CD14-positive monocyte (primary cell): ENCODE data around the gene ZSCAN29. TPM values are rescaled to one million over a fixed set of nuclear protein-coding genes. Genes with fewer than 3 reads are reported as not detected.
A peak's percentile ranks its signal among the peaks of the same experiment; 100 is the strongest.

Experiments used
- DNase-seq, 3 donors: peaks; one replicate each; pipeline ENCODE4 v3.0.0-alpha.2; 2011 to 2022
- H2AFZ ChIP-seq: 2 replicates; pipeline ENCODE4 v1.6.0; 2012; ENCODE audit warnings: mild to moderate bottlenecking, low read depth, low read length, inconsistent platforms; ENCODE audit not compliant: insufficient read depth, poor library complexity, severe bottlenecking
- H3K27ac ChIP-seq, 2 donors: 1 replicate in 1 of 2; 2 replicates in 1 of 2; pipeline ENCODE4 v1.5.1; 2012 to 2013; ENCODE audit warnings: low read length in 2 of 2, control low read depth in 1 of 2, inconsistent platforms in 1 of 2, low read depth in 1 of 2, mild to moderate bottlenecking in 1 of 2
- H3K27me3 ChIP-seq, 2 donors: one replicate each; pipeline versions ENCODE4 v1.6.0 to v1.6.1; 2011 to 2013; ENCODE audit warnings: low read length in 2 of 2; ENCODE audit not compliant: control insufficient read depth in 2 of 2, insufficient read depth in 2 of 2
- H3K36me3 ChIP-seq, 2 donors: replicated peaks in 1 of 2; 1 replicate in 1 of 2; 2 replicates in 1 of 2; pipeline versions ENCODE4 v1.5.1 to v1.6.1; 2012 to 2013; ENCODE audit warnings: low read length in 2 of 2, control low read depth in 1 of 2, inconsistent platforms in 1 of 2, mild to moderate bottlenecking in 1 of 2; ENCODE audit not compliant: insufficient read depth in 2 of 2, control insufficient read depth in 1 of 2
- H3K4me1 ChIP-seq, 2 donors: 1 replicate in 1 of 2; 2 replicates in 1 of 2; pipeline versions ENCODE4 v1.5.1 to v1.6.1; 2012 to 2013; ENCODE audit warnings: low read length in 2 of 2, control low read depth in 1 of 2, inconsistent platforms in 1 of 2, mild to moderate bottlenecking in 1 of 2, moderate library complexity in 1 of 2; ENCODE audit not compliant: insufficient read depth in 2 of 2, control insufficient read depth in 1 of 2
- H3K4me2 ChIP-seq: replicated peaks from 2 replicates; pipeline ENCODE3; 2012; ENCODE audit warnings: low read length, moderate library complexity, mild to moderate bottlenecking; ENCODE audit not compliant: poor library complexity, severe bottlenecking; ENCODE audit errors: extremely low read depth
- H3K4me3 ChIP-seq, 3 experiments: fragments of 200-600 bp in 1 of 3; sonication (generic) in 1 of 3; replicated peaks in 1 of 3; 1 replicate in 2 of 3; 2 replicates in 1 of 3; pipeline ENCODE4 v1.5.1; 2011 to 2013; ENCODE audit warnings: low read length in 3 of 3, mild to moderate bottlenecking in 3 of 3, control low read depth in 2 of 3, low read depth in 2 of 3, inconsistent platforms in 1 of 3, moderate library complexity in 1 of 3
- H3K79me2 ChIP-seq: 2 replicates; pipeline ENCODE4 v1.6.0; 2012; ENCODE audit warnings: mild to moderate bottlenecking, control low read depth, inconsistent platforms, low read length, moderate library complexity; ENCODE audit not compliant: insufficient read depth
- H3K9ac ChIP-seq: 2 replicates; pipeline ENCODE4 v1.6.0; 2017; ENCODE audit warnings: low read length, mild to moderate bottlenecking; ENCODE audit not compliant: insufficient read depth, poor library complexity, severe bottlenecking
- H3K9me3 ChIP-seq, 2 donors: replicated peaks in 1 of 2; 1 replicate in 1 of 2; 2 replicates in 1 of 2; pipeline versions ENCODE4 v1.5.1 to v1.6.1; 2012 to 2013; ENCODE audit warnings: low read length in 2 of 2, control low read depth in 1 of 2; ENCODE audit not compliant: control insufficient read depth in 1 of 2, insufficient read depth in 1 of 2
- H4K20me1 ChIP-seq: 2 replicates; pipeline ENCODE4 v1.6.0; 2012; ENCODE audit warnings: mild to moderate bottlenecking, low read length, control low read depth, moderate library complexity; ENCODE audit not compliant: insufficient read depth
- H3K27ac Mint-ChIP-seq, 7 donors: one replicate each; pipeline ENCODE4 v1.8.0; 2020; ENCODE audit warnings: mild to moderate bottlenecking in 7 of 7, mixed read lengths in 7 of 7, moderate library complexity in 6 of 7, inconsistent platforms in 2 of 7
- H3K27me3 Mint-ChIP-seq, 3 donors: one replicate each; pipeline ENCODE4 v1.8.0; 2021 to 2022; ENCODE audit warnings: low read depth in 3 of 3, mild to moderate bottlenecking in 3 of 3, mixed read lengths in 3 of 3, moderate library complexity in 3 of 3, inconsistent platforms in 1 of 3
- H3K36me3 Mint-ChIP-seq, 2 donors: one replicate each; pipeline ENCODE4 v1.8.0; 2020; ENCODE audit warnings: mixed read lengths in 2 of 2, inconsistent platforms in 1 of 2, mild to moderate bottlenecking in 1 of 2
- H3K4me1 Mint-ChIP-seq: one replicate; pipeline ENCODE4 v1.8.0; 2020; ENCODE audit warnings: mild to moderate bottlenecking, mixed read lengths
- H3K4me3 Mint-ChIP-seq, 2 donors: one replicate each; pipeline ENCODE4 v1.8.0; 2020; ENCODE audit warnings: mild to moderate bottlenecking in 2 of 2, mixed read lengths in 2 of 2, moderate library complexity in 1 of 2
- H3K9me3 Mint-ChIP-seq, 7 donors: one replicate each; pipeline ENCODE4 v1.8.0; 2020 to 2022; ENCODE audit warnings: mixed read lengths in 7 of 7, mild to moderate bottlenecking in 6 of 7, moderate library complexity in 6 of 7, inconsistent platforms in 2 of 7
- WGBS: methylation state at CpG from one replicate; pipeline ENCODE4 v1.1.5; 2013; ENCODE audit warnings: missing lambda C conversion rate; ENCODE audit not compliant: insufficient coverage; 5-methylcytosine and 5-hydroxymethylcytosine counted together
- intact Hi-C, 2 donors: fragments of 100-400 bp; cut with micrococcal nuclease; formaldehyde crosslinking; loops; one replicate each; pipeline versions ENCODE4 v1.15.0 to v1.15.1; 2023
- polyA plus RNA-seq, 3 donors: library from polyadenylated mRNA; depleted of rRNA in 1 of 3; unstranded in 2 of 3; stranded (reverse) in 1 of 3; fragments of 300-500 nt in 2 of 3; fragments of >200 nt in 1 of 3; fragmentation: Illumina TruSeq in 2 of 3; gene quantifications; 1 replicate in 2 of 3; 2 replicates in 1 of 3; pipeline ENCODE4 v1.2.3, GENCODE V29; 2012 to 2021
- TF ChIP-seq, protein P1 (sequence below): fragments of 200-600 bp; IDR thresholded peaks from one replicate; pipeline ENCODE4 v1.8.0; 2022; ENCODE audit warnings: antibody characterized with exemption, mild to moderate bottlenecking

Gene ZSCAN29
- polyA plus RNA-seq, 3 donors = 2.6 to 7.4 (median 4.3) TPM

DNA sequence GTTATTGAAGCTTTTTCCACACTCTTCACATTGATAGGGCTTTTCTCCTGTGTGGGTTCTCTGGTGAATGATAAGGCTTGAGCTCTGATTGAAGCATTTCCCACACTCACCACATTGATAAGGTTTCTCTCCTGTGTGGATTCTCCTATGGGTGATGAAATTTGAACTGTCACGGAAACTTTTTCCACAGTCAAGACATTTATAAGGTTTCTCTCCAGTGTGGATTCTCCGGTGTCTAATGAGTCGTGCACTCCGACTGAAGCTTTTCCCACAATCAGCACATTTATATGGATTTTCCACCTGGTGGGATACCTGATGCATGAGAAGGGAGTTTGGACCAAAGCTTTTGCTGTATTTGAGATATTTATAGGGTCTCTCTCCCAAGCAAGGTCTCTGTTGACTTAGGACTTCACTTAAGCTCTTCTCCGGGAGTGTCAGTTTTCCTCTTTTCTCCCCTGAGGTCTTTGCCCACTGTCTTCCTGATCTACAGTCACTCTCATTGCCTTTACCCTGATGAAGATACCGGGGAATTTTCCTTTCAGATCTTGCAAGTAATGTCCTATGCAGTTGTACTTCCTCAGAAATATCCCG lies 9.4 kb downstream of the ZSCAN29 start:
- H3K79me2 ChIP-seq = peaks cover 5% of the 10 kb centered on the region
- H3K27ac Mint-ChIP-seq = no peak overlapping the region
- no peak overlapping the region for H3K4me3 Mint-ChIP-seq
- no peaks in the 10 kb centered on the region for H4K20me1 ChIP-seq
- no peaks in the 10 kb centered on the region for H3K27me3 ChIP-seq
- H3K9ac ChIP-seq = no peak overlapping the region
- WGBS = 100% methylated on average over 1 of the region's 7 CpGs
- H2AFZ ChIP-seq = no peak overlapping the region
- H3K4me1 ChIP-seq = no peaks in the 10 kb centered on the region
- H3K36me3 ChIP-seq = peaks cover 44 to 69% of the 10 kb centered on the region in 2 donors
- H3K4me1 Mint-ChIP-seq = peaks cover 25% of the 10 kb centered on the region
- H3K9me3 Mint-ChIP-seq = peaks cover 31 to 52% (median 45%) of the 10 kb centered on the region in 7 donors
- H3K4me3 ChIP-seq = peak overlapping the region in 1 of 3 experiments; percentile 40
- H3K4me2 ChIP-seq = no peak overlapping the region
- TF ChIP-seq, protein P1, sequence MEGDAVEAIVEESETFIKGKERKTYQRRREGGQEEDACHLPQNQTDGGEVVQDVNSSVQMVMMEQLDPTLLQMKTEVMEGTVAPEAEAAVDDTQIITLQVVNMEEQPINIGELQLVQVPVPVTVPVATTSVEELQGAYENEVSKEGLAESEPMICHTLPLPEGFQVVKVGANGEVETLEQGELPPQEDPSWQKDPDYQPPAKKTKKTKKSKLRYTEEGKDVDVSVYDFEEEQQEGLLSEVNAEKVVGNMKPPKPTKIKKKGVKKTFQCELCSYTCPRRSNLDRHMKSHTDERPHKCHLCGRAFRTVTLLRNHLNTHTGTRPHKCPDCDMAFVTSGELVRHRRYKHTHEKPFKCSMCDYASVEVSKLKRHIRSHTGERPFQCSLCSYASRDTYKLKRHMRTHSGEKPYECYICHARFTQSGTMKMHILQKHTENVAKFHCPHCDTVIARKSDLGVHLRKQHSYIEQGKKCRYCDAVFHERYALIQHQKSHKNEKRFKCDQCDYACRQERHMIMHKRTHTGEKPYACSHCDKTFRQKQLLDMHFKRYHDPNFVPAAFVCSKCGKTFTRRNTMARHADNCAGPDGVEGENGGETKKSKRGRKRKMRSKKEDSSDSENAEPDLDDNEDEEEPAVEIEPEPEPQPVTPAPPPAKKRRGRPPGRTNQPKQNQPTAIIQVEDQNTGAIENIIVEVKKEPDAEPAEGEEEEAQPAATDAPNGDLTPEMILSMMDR = no peak
- no peak for DNase-seq
- intact Hi-C loops = no loop called here
- peaks cover 54 to 72% of the 10 kb centered on the region in 2 donors for H3K36me3 Mint-ChIP-seq
- no peak overlapping the region for H3K27ac ChIP-seq
- no peaks in the 10 kb centered on the region for H3K27me3 Mint-ChIP-seq
- peaks cover 28 to 46% of the 10 kb centered on the region in 2 donors for H3K9me3 ChIP-seq

DNA sequence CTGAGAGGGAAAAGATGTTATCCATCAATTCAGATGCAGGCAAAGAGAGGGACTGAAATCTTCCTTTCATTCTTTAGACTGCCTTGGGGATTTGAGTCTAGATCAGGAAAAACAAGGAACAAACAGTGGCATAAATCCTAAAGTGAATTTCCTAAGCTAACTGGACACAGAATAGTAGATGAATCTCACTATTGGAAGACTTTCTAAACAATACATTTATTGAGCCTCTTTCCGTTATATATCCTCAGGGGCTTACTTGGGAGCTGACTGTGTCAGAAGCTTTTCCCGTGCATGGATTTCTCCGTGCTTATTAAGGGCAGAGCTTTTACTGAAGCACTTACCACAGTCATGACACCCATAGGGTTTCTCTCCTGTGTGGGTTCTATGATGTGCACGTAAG lies 10.0 kb downstream of the ZSCAN29 start:
- H3K36me3 ChIP-seq = peaks cover 40 to 63% of the 10 kb centered on the region in 2 donors
- TF ChIP-seq, protein P1 = no peak
- no peaks in the 10 kb centered on the region for H3K4me1 ChIP-seq
- H2AFZ ChIP-seq = no peak overlapping the region
- H3K27ac ChIP-seq = no peak overlapping the region
- H3K4me3 ChIP-seq = peak overlapping the region in 1 of 3 experiments; percentile 40
- no peaks in the 10 kb centered on the region for H3K27me3 ChIP-seq
- H3K36me3 Mint-ChIP-seq = peaks cover 51 to 72% of the 10 kb centered on the region in 2 donors
- no peak for DNase-seq
- H4K20me1 ChIP-seq = no peaks in the 10 kb centered on the region
- intact Hi-C loops = no loop called here
- peaks cover 19% of the 10 kb centered on the region for H3K4me1 Mint-ChIP-seq
- no peak overlapping the region for H3K27ac Mint-ChIP-seq
- H3K9ac ChIP-seq = no peak overlapping the region
- H3K27me3 Mint-ChIP-seq = no peaks in the 10 kb centered on the region
- H3K4me3 Mint-ChIP-seq = no peak overlapping the region
- H3K79me2 ChIP-seq = peaks cover 5% of the 10 kb centered on the region
- 67% methylated on average over 3 of the region's 4 CpGs for WGBS
- H3K9me3 Mint-ChIP-seq = peaks cover 25 to 52% (median 44%) of the 10 kb centered on the region in 7 donors
- H3K9me3 ChIP-seq = peaks cover 28 to 46% of the 10 kb centered on the region in 2 donors
- H3K4me2 ChIP-seq = no peak overlapping the region
